ENCODE measurements around the gene MTX2. TPM values are rescaled to one million over a fixed set of nuclear protein-coding genes. Genes with fewer than 3 reads are reported as not detected.

MTX2 gene
- total and polyA plus RNA-seq, 2 donors from 2014 or later, result 23.6 to 120 TPM

GRCh38 chr2:176385838-176386237 is 116.6 kb downstream of the MTX2 start:
- intact Hi-C loops (cut with DNase I), result no loop called here
- TF ChIP-seq CTCF (IDR thresholded peaks at IDR 0.05; ENCODE audit: borderline replicate concordance, extremely low read depth, insufficient read depth), result no peak
- Histone ChIP-seq H3K9ac (ENCODE audit: low read length in 3 of 3) (no peak overlapping the region), H3K27ac (ENCODE audit: low read depth in 2 of 2, low read length in 2 of 2) (no peak overlapping the region), H3K36me3 (ENCODE audit: control insufficient read depth in 2 of 3, insufficient read depth in 3 of 3, low read length in 3 of 3) (no peaks in the 10 kb centered on the region), H3K4me1 (ENCODE audit: control insufficient read depth in 2 of 3, insufficient read depth in 2 of 3, low read depth in 1 of 3, low read length in 3 of 3) (no peaks in the 10 kb centered on the region), H3K27me3 (ENCODE audit: control insufficient read depth, insufficient read depth, low read length) (no peaks in the 10 kb centered on the region), H3K4me3 (ENCODE audit: low read length in 3 of 3) (no peak overlapping the region), H3K9me3 (ENCODE audit: control insufficient read depth in 2 of 3, insufficient read depth in 1 of 3, low read length in 3 of 3) (no peaks in the 10 kb centered on the region)
- DNase-seq (no peak), FAIRE-seq (no peak)

Other genes with a start within 250 kb of the MTX2 start
- gene EVX2, start 185.5 kb upstream of the MTX2 start, total RNA-seq, result not detected
- gene EVX2, start 185.5 kb upstream of the MTX2 start, polyA plus RNA-seq (ENCODE audit: insufficient read depth, low read depth, low replicate concordance), result not detected
- gene HOXD13, start 176.7 kb upstream of the MTX2 start, total RNA-seq, result not detected
- gene HOXD13, start 176.7 kb upstream of the MTX2 start, polyA plus RNA-seq (ENCODE audit: insufficient read depth, low read depth, low replicate concordance), result not detected
- not detected for gene HOXD12, start 169.6 kb upstream of the MTX2 start, total RNA-seq
- gene HOXD12, start 169.6 kb upstream of the MTX2 start, polyA plus RNA-seq (ENCODE audit: insufficient read depth, low read depth, low replicate concordance), result not detected
- 15.9 TPM for gene HOXD11, start 162.2 kb upstream of the MTX2 start, total RNA-seq
- 5.8 TPM for gene HOXD11, start 162.2 kb upstream of the MTX2 start, polyA plus RNA-seq (ENCODE audit: insufficient read depth, low read depth, low replicate concordance)
- 35.4 TPM for gene HOXD10, start 152.7 kb upstream of the MTX2 start, total RNA-seq
- 28.2 TPM for gene HOXD10, start 152.7 kb upstream of the MTX2 start, polyA plus RNA-seq (ENCODE audit: insufficient read depth, low read depth, low replicate concordance)
- 36.5 TPM for gene HOXD9, start 146.7 kb upstream of the MTX2 start, total RNA-seq
- gene HOXD9, start 146.7 kb upstream of the MTX2 start, polyA plus RNA-seq (ENCODE audit: insufficient read depth, low read depth, low replicate concordance), result 36.4 TPM
- gene HOXD8, start 139.7 kb upstream of the MTX2 start, total RNA-seq, result 76.5 TPM
- gene HOXD8, start 139.7 kb upstream of the MTX2 start, polyA plus RNA-seq (ENCODE audit: insufficient read depth, low read depth, low replicate concordance), result 122 TPM
- 27.8 TPM for gene HOXD4, start 117.9 kb upstream of the MTX2 start, total RNA-seq
- 12.1 TPM for gene HOXD4, start 117.9 kb upstream of the MTX2 start, polyA plus RNA-seq (ENCODE audit: insufficient read depth, low read depth, low replicate concordance)
- gene HOXD3, start 112.1 kb upstream of the MTX2 start, total RNA-seq, result 29.3 TPM
- gene HOXD3, start 112.1 kb upstream of the MTX2 start, polyA plus RNA-seq (ENCODE audit: insufficient read depth, low read depth, low replicate concordance), result 16.9 TPM
- gene HOXD1, start 80.8 kb upstream of the MTX2 start, total RNA-seq, result 11.3 TPM
- 4.3 TPM for gene HOXD1, start 80.8 kb upstream of the MTX2 start, polyA plus RNA-seq (ENCODE audit: insufficient read depth, low read depth, low replicate concordance)